CD14-positive monocyte (primary cell): ENCODE data around the gene PELI2. TPM values are rescaled to one million over a fixed set of nuclear protein-coding genes. Genes with fewer than 3 reads are reported as not detected.

Experiments
- DNase-seq, 3 donors: peaks; one replicate each; pipeline ENCODE4 v3.0.0-alpha.2; 2011 to 2022
- H2AFZ ChIP-seq: 2 replicates; pipeline ENCODE4 v1.6.0; 2012; ENCODE audit warnings: mild to moderate bottlenecking, low read depth, low read length, inconsistent platforms; ENCODE audit not compliant: insufficient read depth, poor library complexity, severe bottlenecking
- H3K27ac ChIP-seq, 2 donors: 1 replicate in 1 of 2; 2 replicates in 1 of 2; pipeline ENCODE4 v1.5.1; 2012 to 2013; ENCODE audit warnings: low read length in 2 of 2, control low read depth in 1 of 2, inconsistent platforms in 1 of 2, low read depth in 1 of 2, mild to moderate bottlenecking in 1 of 2
- H3K27me3 ChIP-seq, 2 donors: one replicate each; pipeline versions ENCODE4 v1.6.0 to v1.6.1; 2011 to 2013; ENCODE audit warnings: low read length in 2 of 2; ENCODE audit not compliant: control insufficient read depth in 2 of 2, insufficient read depth in 2 of 2
- H3K36me3 ChIP-seq, 2 donors: replicated peaks in 1 of 2; 1 replicate in 1 of 2; 2 replicates in 1 of 2; pipeline versions ENCODE4 v1.5.1 to v1.6.1; 2012 to 2013; ENCODE audit warnings: low read length in 2 of 2, control low read depth in 1 of 2, inconsistent platforms in 1 of 2, mild to moderate bottlenecking in 1 of 2; ENCODE audit not compliant: insufficient read depth in 2 of 2, control insufficient read depth in 1 of 2
- H3K4me1 ChIP-seq, 2 donors: 1 replicate in 1 of 2; 2 replicates in 1 of 2; pipeline versions ENCODE4 v1.5.1 to v1.6.1; 2012 to 2013; ENCODE audit warnings: low read length in 2 of 2, control low read depth in 1 of 2, inconsistent platforms in 1 of 2, mild to moderate bottlenecking in 1 of 2, moderate library complexity in 1 of 2; ENCODE audit not compliant: insufficient read depth in 2 of 2, control insufficient read depth in 1 of 2
- H3K4me2 ChIP-seq: replicated peaks from 2 replicates; pipeline ENCODE3; 2012; ENCODE audit warnings: low read length, moderate library complexity, mild to moderate bottlenecking; ENCODE audit not compliant: poor library complexity, severe bottlenecking; ENCODE audit errors: extremely low read depth
- H3K4me3 ChIP-seq, 3 experiments: fragments of 200-600 bp in 1 of 3; sonication (generic) in 1 of 3; replicated peaks in 1 of 3; 1 replicate in 2 of 3; 2 replicates in 1 of 3; pipeline ENCODE4 v1.5.1; 2011 to 2013; ENCODE audit warnings: low read length in 3 of 3, mild to moderate bottlenecking in 3 of 3, control low read depth in 2 of 3, low read depth in 2 of 3, inconsistent platforms in 1 of 3, moderate library complexity in 1 of 3
- H3K79me2 ChIP-seq: 2 replicates; pipeline ENCODE4 v1.6.0; 2012; ENCODE audit warnings: mild to moderate bottlenecking, control low read depth, inconsistent platforms, low read length, moderate library complexity; ENCODE audit not compliant: insufficient read depth
- H3K9ac ChIP-seq: 2 replicates; pipeline ENCODE4 v1.6.0; 2017; ENCODE audit warnings: low read length, mild to moderate bottlenecking; ENCODE audit not compliant: insufficient read depth, poor library complexity, severe bottlenecking
- H3K9me3 ChIP-seq, 2 donors: replicated peaks in 1 of 2; 1 replicate in 1 of 2; 2 replicates in 1 of 2; pipeline versions ENCODE4 v1.5.1 to v1.6.1; 2012 to 2013; ENCODE audit warnings: low read length in 2 of 2, control low read depth in 1 of 2; ENCODE audit not compliant: control insufficient read depth in 1 of 2, insufficient read depth in 1 of 2
- H4K20me1 ChIP-seq: 2 replicates; pipeline ENCODE4 v1.6.0; 2012; ENCODE audit warnings: mild to moderate bottlenecking, low read length, control low read depth, moderate library complexity; ENCODE audit not compliant: insufficient read depth
- H3K27ac Mint-ChIP-seq, 7 donors: one replicate each; pipeline ENCODE4 v1.8.0; 2020; ENCODE audit warnings: mild to moderate bottlenecking in 7 of 7, mixed read lengths in 7 of 7, moderate library complexity in 6 of 7, inconsistent platforms in 2 of 7
- H3K27me3 Mint-ChIP-seq, 3 donors: one replicate each; pipeline ENCODE4 v1.8.0; 2021 to 2022; ENCODE audit warnings: low read depth in 3 of 3, mild to moderate bottlenecking in 3 of 3, mixed read lengths in 3 of 3, moderate library complexity in 3 of 3, inconsistent platforms in 1 of 3
- H3K36me3 Mint-ChIP-seq, 2 donors: one replicate each; pipeline ENCODE4 v1.8.0; 2020; ENCODE audit warnings: mixed read lengths in 2 of 2, inconsistent platforms in 1 of 2, mild to moderate bottlenecking in 1 of 2
- H3K4me1 Mint-ChIP-seq: one replicate; pipeline ENCODE4 v1.8.0; 2020; ENCODE audit warnings: mild to moderate bottlenecking, mixed read lengths
- H3K4me3 Mint-ChIP-seq, 2 donors: one replicate each; pipeline ENCODE4 v1.8.0; 2020; ENCODE audit warnings: mild to moderate bottlenecking in 2 of 2, mixed read lengths in 2 of 2, moderate library complexity in 1 of 2
- H3K9me3 Mint-ChIP-seq, 7 donors: one replicate each; pipeline ENCODE4 v1.8.0; 2020 to 2022; ENCODE audit warnings: mixed read lengths in 7 of 7, mild to moderate bottlenecking in 6 of 7, moderate library complexity in 6 of 7, inconsistent platforms in 2 of 7
- CTCF ChIP-seq: fragments of 200-600 bp; IDR thresholded peaks from one replicate; pipeline ENCODE4 v1.8.0; 2022; ENCODE audit warnings: antibody characterized with exemption, mild to moderate bottlenecking
- WGBS: methylation state at CpG from one replicate; pipeline ENCODE4 v1.1.5; 2013; ENCODE audit warnings: missing lambda C conversion rate; ENCODE audit not compliant: insufficient coverage; 5-methylcytosine and 5-hydroxymethylcytosine counted together
- intact Hi-C, 2 donors: fragments of 100-400 bp; cut with micrococcal nuclease; formaldehyde crosslinking; loops; one replicate each; pipeline versions ENCODE4 v1.15.0 to v1.15.1; 2023
- polyA plus RNA-seq, 3 donors: library from polyadenylated mRNA; depleted of rRNA in 1 of 3; unstranded in 2 of 3; stranded (reverse) in 1 of 3; fragments of 300-500 nt in 2 of 3; fragments of >200 nt in 1 of 3; fragmentation: Illumina TruSeq in 2 of 3; gene quantifications; 1 replicate in 2 of 3; 2 replicates in 1 of 3; pipeline ENCODE4 v1.2.3, GENCODE V29; 2012 to 2021

Gene PELI2
- polyA plus RNA-seq, 3 donors: 10.1 to 35.8 (median 12.5) TPM

- H3K27me3 Mint-ChIP-seq: no peaks in the 10 kb centered on the region
- peaks cover 0 to 2% of the 10 kb centered on the region in 2 donors for H3K36me3 Mint-ChIP-seq
- peak overlapping the region; percentile 82 to 97 for H3K4me3 Mint-ChIP-seq
- intact Hi-C loops: loop anchor here in 1 of 2 donors (5.0 kb wide), 1 partner anchor 33 kb away; no protein-coding TSS in a partner anchor
- peaks cover 76% of the 10 kb centered on the region for H3K4me1 Mint-ChIP-seq
- H3K9me3 ChIP-seq: no peaks in the 10 kb centered on the region
- H3K9me3 Mint-ChIP-seq: no peaks in the 10 kb centered on the region
- DNase-seq: peak in 1 of 3 donors; percentile 12
- peaks cover 64% of the 10 kb centered on the region for H4K20me1 ChIP-seq
- no peak for TF ChIP-seq CTCF
- peak overlapping the region; percentile 66 to 95 (median 85) for H3K4me3 ChIP-seq
- H3K27ac ChIP-seq: peak overlapping the region in 1 of 2 donors; percentile 78
- H2AFZ ChIP-seq: no peak overlapping the region
- WGBS: 4% methylated on average over 5 of the region's 13 CpGs
- peak overlapping the region; percentile 70 to 93 (median 86) for H3K27ac Mint-ChIP-seq
- peaks cover 49 to 70% of the 10 kb centered on the region in 2 donors for H3K4me1 ChIP-seq
- no peaks in the 10 kb centered on the region for H3K27me3 ChIP-seq
- peak overlapping the region; percentile 90 for H3K9ac ChIP-seq
- no peaks in the 10 kb centered on the region for H3K36me3 ChIP-seq
- H3K79me2 ChIP-seq: peaks cover 81% of the 10 kb centered on the region
- peak overlapping the region; percentile 85 for H3K4me2 ChIP-seq
These were observed 2.0 kb downstream of the PELI2 start for GRCh38 chr14:56120091-56120691.

GRCh38 chr14:56121816-56122215, 3.6 kb downstream of the PELI2 start:
- no peak for TF ChIP-seq CTCF
- Histone ChIP-seq H3K4me1 (peaks cover 33 to 53% of the 10 kb centered on the region in 2 donors), H3K79me2 (peaks cover 95% of the 10 kb centered on the region), H3K27ac (no peak overlapping the region), H2AFZ (no peak overlapping the region), H3K36me3 (no peaks in the 10 kb centered on the region), H3K9ac (no peak overlapping the region), H4K20me1 (peaks cover 80% of the 10 kb centered on the region), H3K4me3 (no peak overlapping the region), H3K4me2 (no peak overlapping the region), H3K9me3 (no peaks in the 10 kb centered on the region), H3K27me3 (no peaks in the 10 kb centered on the region)
- peaks cover 68% of the 10 kb centered on the region for H3K4me1 Mint-ChIP-seq
- no peaks in the 10 kb centered on the region for H3K9me3 Mint-ChIP-seq
- H3K27me3 Mint-ChIP-seq: no peaks in the 10 kb centered on the region
- intact Hi-C loops: loop anchor here in 1 of 2 donors (5.0 kb wide), 1 partner anchor 35 kb away; no protein-coding TSS in a partner anchor
- peaks cover 5 to 6% of the 10 kb centered on the region in 2 donors for H3K36me3 Mint-ChIP-seq
- WGBS: no CpG with 5 or more reads among the region's 3 CpGs
- H3K4me3 Mint-ChIP-seq: no peak overlapping the region
- no peak for DNase-seq
- H3K27ac Mint-ChIP-seq: no peak overlapping the region
